Dermis microvascular lymphatic vessel endothelial cell (primary cell): Measurements from ENCODE around the gene SDHC. TPM values are rescaled to one million over a fixed set of nuclear protein-coding genes. Genes with fewer than 3 reads are reported as not detected.

Experiments
- total RNA-seq: library from RNA; depleted of rRNA; stranded (reverse); fragments of >200 nt; gene quantifications from 2 replicates; pipeline ENCODE4 v1.2.1, GENCODE V29; 2014

The SDHC gene
- total RNA-seq, 1 donor from 2014 or later: 18.0 TPM

Other genes starting within 250 kb of the SDHC start
- not detected in 2 replicates for gene ARHGAP30, start 244.5 kb upstream of the SDHC start, total RNA-seq
- gene NECTIN4, start 224.8 kb upstream of the SDHC start, total RNA-seq: under 0.01 and 0.26 TPM in 2 replicates
- 0.76 and 1.7 TPM in 2 replicates for gene KLHDC9, start 216.0 kb upstream of the SDHC start, total RNA-seq
- 27.7 and 31.1 TPM in 2 replicates for gene PFDN2, start 196.3 kb upstream of the SDHC start, total RNA-seq
- gene NIT1, start 196.3 kb upstream of the SDHC start, total RNA-seq: 8.6 and 10.0 TPM in 2 replicates
- gene DEDD, start 181.7 kb upstream of the SDHC start, total RNA-seq: 32.3 and 60.6 TPM in 2 replicates
- 108 and 127 TPM in 2 replicates for gene UFC1, start 160.4 kb upstream of the SDHC start, total RNA-seq
- gene USP21, start 154.9 kb upstream of the SDHC start, total RNA-seq: 3.3 and 5.6 TPM in 2 replicates
- 13.0 and 18.3 TPM in 2 replicates for gene PPOX, start 148.0 kb upstream of the SDHC start, total RNA-seq
- 17.5 and 28.6 TPM in 2 replicates for gene B4GALT3, start 136.9 kb upstream of the SDHC start, total RNA-seq
- 12.5 and 15.8 TPM in 2 replicates for gene ADAMTS4, start 115.3 kb upstream of the SDHC start, total RNA-seq
- gene NDUFS2, start 112.0 kb upstream of the SDHC start, total RNA-seq: 196 and 206 TPM in 2 replicates
- 0.13 and 0.26 TPM in 2 replicates for gene FCER1G, start 99.1 kb upstream of the SDHC start, total RNA-seq
- not detected in 2 replicates for gene APOA2, start 90.8 kb upstream of the SDHC start, total RNA-seq
- 12.2 and 14.4 TPM in 2 replicates for gene TOMM40L, start 88.3 kb upstream of the SDHC start, total RNA-seq
- not detected in 2 replicates for gene NR1I3, start 76.2 kb upstream of the SDHC start, total RNA-seq
- gene PCP4L1, start 55.6 kb upstream of the SDHC start, total RNA-seq: not detected in 2 replicates
- gene MPZ, start 4.4 kb upstream of the SDHC start, total RNA-seq: 1.5 and 2.0 TPM in 2 replicates
- gene CFAP126, start 53.5 kb downstream of the SDHC start, total RNA-seq: not detected in 2 replicates
- gene FCGR2A, start 191.1 kb downstream of the SDHC start, total RNA-seq: 0.64 and 3.7 TPM in 2 replicates
- gene HSPA6, start 210.2 kb downstream of the SDHC start, total RNA-seq: 0.13 and 1.5 TPM in 2 replicates
- gene FCGR3A, start 235.4 kb downstream of the SDHC start, total RNA-seq: not detected in 2 replicates